22Rv1 (cell line): Measurements from ENCODE around the gene MOGAT2.
"Not testable (repeated sequence)": the region's sequence is repeated elsewhere in the genome, so short reads cannot be mapped to it uniquely, and the experiment has no call there.

Experiments used
- H3K27ac ChIP-seq: fragments of 450-650 bp; 2 replicates; pipeline ENCODE4 v1.5.1; 2017
- CTCF ChIP-seq: fragments of 450-650 bp; IDR thresholded peaks from 2 replicates; pipeline ENCODE4 v1.5.1; 2017; ENCODE audit warnings: mild to moderate bottlenecking
- ZFX ChIP-seq: fragments of 450-650 bp; IDR thresholded peaks from 2 replicates; pipeline ENCODE4 v1.6.1; 2017; ENCODE audit warnings: antibody characterized with exemption, borderline replicate concordance

MOGAT2 gene

GRCh38 chr11:75733431-75734107, 15.9 kb downstream of the MOGAT2 start:
- TF ChIP-seq CTCF (no peak), ZFX (no peak)
- no peak overlapping the region for H3K27ac ChIP-seq

- TF ChIP-seq ZFX (no peak), CTCF (no peak)
- H3K27ac ChIP-seq: no peak overlapping the region
Observed at GRCh38 chr11:75734491-75735180, 17.0 kb downstream of the MOGAT2 start.

GRCh38 chr11:75735181-75735845, 17.7 kb downstream of the MOGAT2 start:
- no peak for TF ChIP-seq CTCF
- H3K27ac ChIP-seq: no peak overlapping the region

- H3K27ac ChIP-seq: no peak overlapping the region
- TF ChIP-seq CTCF: no peak
- TF ChIP-seq ZFX: no peak
Observed at GRCh38 chr11:75737314-75737713, 19.7 kb downstream of the MOGAT2 start.

GRCh38 chr11:75740681-75741080, 23.0 kb downstream of the MOGAT2 start:
- no peak overlapping the region for H3K27ac ChIP-seq
- TF ChIP-seq CTCF: no peak
- TF ChIP-seq ZFX: no peak

- not testable (repeated sequence) for H3K27ac ChIP-seq
Observed at GRCh38 chr11:75743159-75743558, 25.5 kb downstream of the MOGAT2 start.

GRCh38 chr11:75743711-75744563, 26.3 kb downstream of the MOGAT2 start:
- no peak overlapping the region for H3K27ac ChIP-seq

More at GRCh38 chr11:75743711-75744563, 26.3 kb downstream of the MOGAT2 start:
- TF ChIP-seq ZFX (no peak), CTCF (no peak)
